Immature natural killer cell (primary cell): ENCODE data around the gene DTNB. TPM values are rescaled to one million over a fixed set of nuclear protein-coding genes. Genes with fewer than 3 reads are reported as not detected.
"Not testable (repeated sequence)": the region's sequence is repeated elsewhere in the genome, so short reads cannot be mapped to it uniquely, and the experiment has no call there.

Source experiments
- DNase-seq, 3 donors: peaks; one replicate each; pipeline ENCODE4 v3.0.0; 2022; ENCODE audit warnings: mixed read lengths in 1 of 3
- H3K27ac Mint-ChIP-seq, 6 donors: one replicate each; pipeline ENCODE4 v1.8.0; 2020; ENCODE audit warnings: mixed read lengths in 6 of 6, mild to moderate bottlenecking in 5 of 6, inconsistent platforms in 4 of 6, moderate library complexity in 3 of 6
- H3K27me3 Mint-ChIP-seq, 3 donors: one replicate each; pipeline ENCODE4 v1.8.0; 2020 to 2021; ENCODE audit warnings: low read depth in 3 of 3, mild to moderate bottlenecking in 3 of 3, mixed read lengths in 3 of 3, moderate library complexity in 3 of 3, inconsistent platforms in 1 of 3
- H3K36me3 Mint-ChIP-seq, 3 donors: one replicate each; pipeline ENCODE4 v1.8.0; 2020; ENCODE audit warnings: mixed read lengths in 3 of 3, inconsistent platforms in 2 of 3, mild to moderate bottlenecking in 2 of 3
- H3K4me1 Mint-ChIP-seq, 2 donors: one replicate each; pipeline ENCODE4 v1.8.0; 2020; ENCODE audit warnings: inconsistent platforms in 2 of 2, mild to moderate bottlenecking in 2 of 2, mixed read lengths in 2 of 2, moderate library complexity in 1 of 2
- H3K4me3 Mint-ChIP-seq, 5 donors: one replicate each; pipeline ENCODE4 v1.8.0; 2020; ENCODE audit warnings: mild to moderate bottlenecking in 5 of 5, mixed read lengths in 5 of 5, inconsistent platforms in 3 of 5, moderate library complexity in 3 of 5
- H3K9me3 Mint-ChIP-seq, 6 donors: one replicate each; pipeline ENCODE4 v1.8.0; 2020; ENCODE audit warnings: mild to moderate bottlenecking in 6 of 6, mixed read lengths in 6 of 6, inconsistent platforms in 4 of 6, moderate library complexity in 3 of 6
- polyA plus RNA-seq, 3 donors: library from polyadenylated mRNA; unstranded; fragments of 300-500 nt; fragmentation: Illumina TruSeq; gene quantifications; one replicate each; pipeline ENCODE4 v1.2.3, GENCODE V29; 2021

DTNB gene
- polyA plus RNA-seq: 10 to 100 TPM in 2 of 3 donors, 1 to 10 TPM in 1; 9.1 to 15.7 (median 11.1) TPM

- peaks cover 14 to 23% of the 10 kb centered on the region in 2 donors for H3K4me1 Mint-ChIP-seq
- H3K27me3 Mint-ChIP-seq: peaks cover 0 to 5% (median 2%) of the 10 kb centered on the region in 3 donors
- no peaks in the 10 kb centered on the region for H3K36me3 Mint-ChIP-seq
- no peaks in the 10 kb centered on the region for H3K9me3 Mint-ChIP-seq
- H3K27ac Mint-ChIP-seq: peak within 1 kb of the TSS; percentile 38 to 91 (median 74)
- peak; percentile 77 to 81 (median 80) for DNase-seq
- H3K4me3 Mint-ChIP-seq: peak within 1 kb of the TSS; percentile 76 to 89 (median 87)
These were observed at the start of gene DTNB for GRCh38 chr2:25673300-25674076. TSS of gene DTNB (minus strand) at chr2:25673577. CDS start at chr2:25652660, 20,917 bp downstream.

GRCh38 chr2:25722224-25722623, 48.8 kb upstream of the DTNB start:
- H3K4me3 Mint-ChIP-seq: no peak overlapping the region
- DNase-seq: no peak
- peaks cover 0 to 7% (median 4%) of the 10 kb centered on the region in 3 donors for H3K27me3 Mint-ChIP-seq
- no peaks in the 10 kb centered on the region for H3K36me3 Mint-ChIP-seq
- H3K9me3 Mint-ChIP-seq: no peaks in the 10 kb centered on the region
- no peak overlapping the region for H3K27ac Mint-ChIP-seq
- H3K4me1 Mint-ChIP-seq: no peaks in the 10 kb centered on the region

GRCh38 chr2:25720575-25720974, 47.2 kb upstream of the DTNB start:
- H3K4me1 Mint-ChIP-seq: no peaks in the 10 kb centered on the region
- H3K27ac Mint-ChIP-seq: no peak overlapping the region
- H3K9me3 Mint-ChIP-seq: no peaks in the 10 kb centered on the region
- H3K27me3 Mint-ChIP-seq: peaks cover 0 to 4% (median 4%) of the 10 kb centered on the region in 3 donors
- no peaks in the 10 kb centered on the region for H3K36me3 Mint-ChIP-seq
- H3K4me3 Mint-ChIP-seq: no peak overlapping the region
- DNase-seq: no peak

GRCh38 chr2:25714740-25715139, 41.4 kb upstream of the DTNB start:
- peaks cover 10 to 14% of the 10 kb centered on the region in 2 donors for H3K4me1 Mint-ChIP-seq
- H3K27me3 Mint-ChIP-seq: peaks cover under 1 to 9% (median 1%) of the 10 kb centered on the region in 3 donors
- H3K4me3 Mint-ChIP-seq: no peak overlapping the region
- H3K9me3 Mint-ChIP-seq: no peaks in the 10 kb centered on the region
- H3K36me3 Mint-ChIP-seq: no peaks in the 10 kb centered on the region
- DNase-seq: no peak
- no peak overlapping the region for H3K27ac Mint-ChIP-seq

GRCh38 chr2:25712455-25712854, 39.1 kb upstream of the DTNB start:
- H3K36me3 Mint-ChIP-seq: no peaks in the 10 kb centered on the region
- H3K4me1 Mint-ChIP-seq: peaks cover 10 to 14% of the 10 kb centered on the region in 2 donors
- DNase-seq: no peak
- no peak overlapping the region for H3K27ac Mint-ChIP-seq
- H3K4me3 Mint-ChIP-seq: peak overlapping the region in 2 of 5 donors; percentile 58 to 64
- peaks cover 1 to 9% (median 2%) of the 10 kb centered on the region in 3 donors for H3K27me3 Mint-ChIP-seq
- no peaks in the 10 kb centered on the region for H3K9me3 Mint-ChIP-seq

- Mint-ChIP-seq H3K36me3 (no peaks in the 10 kb centered on the region), H3K4me3 (peak overlapping the region; percentile 39 to 77 (median 64)), H3K27ac (no peak overlapping the region), H3K4me1 (peaks cover 10 to 14% of the 10 kb centered on the region in 2 donors), H3K27me3 (peaks cover 1 to 9% (median 2%) of the 10 kb centered on the region in 3 donors), H3K9me3 (no peaks in the 10 kb centered on the region)
- no peak for DNase-seq
These were observed 38.4 kb upstream of the DTNB start for GRCh38 chr2:25711675-25712354.

- Mint-ChIP-seq H3K36me3 (no peaks in the 10 kb centered on the region), H3K27me3 (peaks cover 1 to 9% (median 2%) of the 10 kb centered on the region in 3 donors), H3K4me1 (peaks cover 10 to 14% of the 10 kb centered on the region in 2 donors), H3K27ac (no peak overlapping the region), H3K4me3 (no peak overlapping the region), H3K9me3 (no peaks in the 10 kb centered on the region)
- no peak for DNase-seq
These were observed 37.4 kb upstream of the DTNB start for GRCh38 chr2:25710750-25711149.

GRCh38 chr2:25709349-25709748, 36.0 kb upstream of the DTNB start:
- Mint-ChIP-seq H3K9me3 (no peaks in the 10 kb centered on the region), H3K27me3 (peaks cover 1 to 8% (median 2%) of the 10 kb centered on the region in 3 donors), H3K4me1 (peaks cover 10 to 14% of the 10 kb centered on the region in 2 donors), H3K4me3 (no peak overlapping the region), H3K36me3 (no peaks in the 10 kb centered on the region), H3K27ac (no peak overlapping the region)
- no peak for DNase-seq

- peaks cover 1 to 8% (median 2%) of the 10 kb centered on the region in 3 donors for H3K27me3 Mint-ChIP-seq
- H3K4me3 Mint-ChIP-seq: no peak overlapping the region
- no peaks in the 10 kb centered on the region for H3K36me3 Mint-ChIP-seq
- peaks cover 10 to 14% of the 10 kb centered on the region in 2 donors for H3K4me1 Mint-ChIP-seq
- no peak overlapping the region for H3K27ac Mint-ChIP-seq
- no peaks in the 10 kb centered on the region for H3K9me3 Mint-ChIP-seq
- no peak for DNase-seq
These were observed 34.7 kb upstream of the DTNB start for GRCh38 chr2:25707927-25708590.

GRCh38 chr2:25705575-25705974, 32.2 kb upstream of the DTNB start:
- not testable (repeated sequence) for H3K36me3 Mint-ChIP-seq, H3K9me3 Mint-ChIP-seq, H3K4me1 Mint-ChIP-seq, DNase-seq, H3K27me3 Mint-ChIP-seq, H3K27ac Mint-ChIP-seq, H3K4me3 Mint-ChIP-seq

- H3K9me3 Mint-ChIP-seq: no peaks in the 10 kb centered on the region
These were observed 28.4 kb upstream of the DTNB start for GRCh38 chr2:25701801-25702200.

GRCh38 chr2:25700221-25700660, 26.9 kb upstream of the DTNB start:
- H3K27ac Mint-ChIP-seq: no peak overlapping the region
- H3K36me3 Mint-ChIP-seq: no peaks in the 10 kb centered on the region
- no peaks in the 10 kb centered on the region for H3K4me1 Mint-ChIP-seq
- H3K9me3 Mint-ChIP-seq: no peaks in the 10 kb centered on the region
- H3K4me3 Mint-ChIP-seq: no peak overlapping the region
- peak in 2 of 3 donors; percentile 11 to 33 for DNase-seq
- H3K27me3 Mint-ChIP-seq: peaks cover 0 to 2% (median 2%) of the 10 kb centered on the region in 3 donors

More at GRCh38 chr2:25701801-25702200, 28.4 kb upstream of the DTNB start:
- DNase-seq: no peak
- H3K27ac Mint-ChIP-seq: no peak overlapping the region
- no peaks in the 10 kb centered on the region for H3K36me3 Mint-ChIP-seq
- H3K4me3 Mint-ChIP-seq: no peak overlapping the region
- H3K4me1 Mint-ChIP-seq: no peaks in the 10 kb centered on the region
- H3K27me3 Mint-ChIP-seq: peaks cover 0 to 2% (median 0%) of the 10 kb centered on the region in 3 donors

- Mint-ChIP-seq H3K27ac (no peak overlapping the region), H3K27me3 (peaks cover 0 to 2% (median 2%) of the 10 kb centered on the region in 3 donors), H3K9me3 (no peaks in the 10 kb centered on the region), H3K36me3 (no peaks in the 10 kb centered on the region), H3K4me1 (no peaks in the 10 kb centered on the region), H3K4me3 (no peak overlapping the region)
- DNase-seq: no peak
These were observed 25.8 kb upstream of the DTNB start for GRCh38 chr2:25699216-25699615.

- no peaks in the 10 kb centered on the region for H3K4me1 Mint-ChIP-seq
- H3K9me3 Mint-ChIP-seq: no peaks in the 10 kb centered on the region
- H3K27me3 Mint-ChIP-seq: peaks cover 0 to 2% (median 2%) of the 10 kb centered on the region in 3 donors
These were observed 25.4 kb upstream of the DTNB start for GRCh38 chr2:25698752-25699151.

More at GRCh38 chr2:25698752-25699151, 25.4 kb upstream of the DTNB start:
- Mint-ChIP-seq H3K27ac (no peak overlapping the region), H3K4me3 (no peak overlapping the region), H3K36me3 (no peaks in the 10 kb centered on the region)
- DNase-seq: no peak
